A673 (cell line): ENCODE data around the gene BABAM1. TPM values are rescaled to one million over a fixed set of nuclear protein-coding genes. Genes with fewer than 3 reads are reported as not detected.

Experiments used
- BruUV-seq: library from RNA; stranded (reverse); fragments of 400-500 nt; replicated peaks from 2 replicates; lab custom pipeline; 2021; lab: Mats Ljungman, UMichigan
- CTCF ChIA-PET: fragments of 300-600 bp; sonication (Branson Sonifier 250); formaldehyde crosslinking; loops from one replicate; lab custom pipeline; 2022; ENCODE audit warnings: antibody characterized with exemption; lab: Charles Lee
- POLR2A ChIA-PET: fragments of 300-600 bp; sonication (Branson Sonifier 250); formaldehyde crosslinking; loops from one replicate; lab custom pipeline; 2022; ENCODE audit warnings: antibody characterized with exemption; ENCODE audit not compliant: low non-redundant PET; lab: Charles Lee
- DNase-seq: peaks from one replicate; pipeline ENCODE4 v3.0.0-alpha.2; 2015; ENCODE audit warnings: low spot score
- H3K27ac ChIP-seq: fragments of 200-600 bp; sonication (generic); 2 replicates; pipeline ENCODE4 v1.5.1; 2016; ENCODE audit warnings: mixed run types, low read depth, mild to moderate bottlenecking, mixed read lengths, antibody characterized with exemption, low read length; ENCODE audit not compliant: poor library complexity, severe bottlenecking
- H3K27me3 ChIP-seq: fragments of 200-600 bp; sonication (generic); replicated peaks from 2 replicates; pipeline ENCODE4 v1.6.1; 2017; ENCODE audit warnings: mixed run types, low read depth, mild to moderate bottlenecking, mixed read lengths, antibody characterized with exemption, low read length; ENCODE audit not compliant: insufficient read depth, poor library complexity
- H3K36me3 ChIP-seq: fragments of 200-600 bp; sonication (generic); 2 replicates; pipeline ENCODE4 v1.6.1; 2016; ENCODE audit warnings: mixed run types, mild to moderate bottlenecking, mixed read lengths, antibody characterized with exemption, low read length; ENCODE audit not compliant: insufficient read depth, poor library complexity, severe bottlenecking
- H3K4me1 ChIP-seq: fragments of 200-600 bp; sonication (generic); 2 replicates; pipeline ENCODE4 v1.6.1; 2017; ENCODE audit warnings: mixed run types, mild to moderate bottlenecking, mixed read lengths, antibody characterized with exemption, low read length; ENCODE audit not compliant: insufficient read depth, poor library complexity, severe bottlenecking
- H3K4me3 ChIP-seq: fragments of 200-600 bp; sonication (generic); 2 replicates; pipeline ENCODE4 v1.5.1; 2016; ENCODE audit warnings: low read depth, mixed run types, mild to moderate bottlenecking, mixed read lengths, low read length; ENCODE audit not compliant: poor library complexity, severe bottlenecking
- H3K9me3 ChIP-seq: fragments of 200-600 bp; sonication (generic); 2 replicates; pipeline ENCODE4 v1.6.1; 2016; ENCODE audit warnings: mixed run types, low read depth, mild to moderate bottlenecking, mixed read lengths, antibody characterized with exemption, low read length; ENCODE audit not compliant: poor library complexity, severe bottlenecking
- EZH2 ChIP-seq: fragments of 200-600 bp; sonication (generic); IDR thresholded peaks from 2 replicates; pipeline ENCODE4 v1.6.1; 2017; ENCODE audit warnings: borderline replicate concordance, low read depth, mild to moderate bottlenecking, mixed read lengths, antibody characterized with exemption, low read length; ENCODE audit not compliant: poor library complexity, severe bottlenecking
- intact Hi-C: fragments of 100-400 bp; cut with micrococcal nuclease; formaldehyde crosslinking; loops from one replicate; pipeline ENCODE4 v1.10.0; 2022; ENCODE audit not compliant: unreplicated experiment
- total RNA-seq: library from RNA; stranded (reverse); gene quantifications from 2 replicates; pipeline ENCODE4 v1.2.3, GENCODE V29; 2021
- TF ChIP-seq, protein P1 (sequence below): fragments of 300-800, 200-600 bp; sonication (generic); conservative IDR thresholded peaks from 2 replicates; pipeline ENCODE4 v1.5.1; 2017; ENCODE audit warnings: low read depth, mild to moderate bottlenecking, antibody characterized with exemption, low read length, moderate library complexity, mixed read lengths

Gene BABAM1
- total RNA-seq, 1 experiment from 2014 or later, result 147 TPM

DNA sequence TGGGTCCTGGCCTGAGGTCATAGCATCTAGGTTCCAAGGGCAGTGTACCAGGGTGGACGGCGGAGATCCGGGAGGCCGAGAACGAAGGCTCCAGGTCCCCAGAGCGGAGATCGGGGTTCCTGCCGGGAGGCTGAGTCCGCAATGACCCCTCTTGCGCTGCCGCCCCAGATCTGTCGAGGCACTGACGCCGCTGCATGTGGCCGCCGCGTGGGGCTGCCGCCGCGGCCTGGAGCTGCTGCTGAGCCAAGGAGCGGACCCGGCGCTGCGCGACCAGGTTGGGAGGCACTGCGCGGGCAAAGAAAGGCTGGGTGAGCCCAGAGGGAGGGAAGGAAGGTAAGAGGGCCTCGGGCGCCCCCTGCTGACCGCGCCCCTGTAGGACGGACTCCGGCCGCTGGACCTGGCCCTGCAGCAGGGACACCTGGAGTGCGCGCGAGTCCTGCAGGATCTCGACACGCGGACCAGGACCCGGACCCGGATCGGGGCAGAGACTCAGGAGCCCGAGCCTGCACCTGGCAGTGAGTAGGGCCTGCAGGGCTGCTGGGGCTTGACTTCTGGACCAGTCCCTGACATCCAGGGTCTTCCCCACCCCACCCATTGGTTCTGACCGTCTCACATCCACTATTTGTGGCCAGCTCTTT is 15.4 kb downstream of the BABAM1 start:
- DNase-seq, result peak; percentile 89
- ChIA-PET POLR2A (no interaction called here), CTCF (interaction anchor here (0.6 kb wide), 1 partner anchor 570 kb away, joined by 6 read pairs; no protein-coding TSS in a partner anchor)
- H3K9me3 ChIP-seq, result no peaks in the 10 kb centered on the region
- TF ChIP-seq, protein P1, sequence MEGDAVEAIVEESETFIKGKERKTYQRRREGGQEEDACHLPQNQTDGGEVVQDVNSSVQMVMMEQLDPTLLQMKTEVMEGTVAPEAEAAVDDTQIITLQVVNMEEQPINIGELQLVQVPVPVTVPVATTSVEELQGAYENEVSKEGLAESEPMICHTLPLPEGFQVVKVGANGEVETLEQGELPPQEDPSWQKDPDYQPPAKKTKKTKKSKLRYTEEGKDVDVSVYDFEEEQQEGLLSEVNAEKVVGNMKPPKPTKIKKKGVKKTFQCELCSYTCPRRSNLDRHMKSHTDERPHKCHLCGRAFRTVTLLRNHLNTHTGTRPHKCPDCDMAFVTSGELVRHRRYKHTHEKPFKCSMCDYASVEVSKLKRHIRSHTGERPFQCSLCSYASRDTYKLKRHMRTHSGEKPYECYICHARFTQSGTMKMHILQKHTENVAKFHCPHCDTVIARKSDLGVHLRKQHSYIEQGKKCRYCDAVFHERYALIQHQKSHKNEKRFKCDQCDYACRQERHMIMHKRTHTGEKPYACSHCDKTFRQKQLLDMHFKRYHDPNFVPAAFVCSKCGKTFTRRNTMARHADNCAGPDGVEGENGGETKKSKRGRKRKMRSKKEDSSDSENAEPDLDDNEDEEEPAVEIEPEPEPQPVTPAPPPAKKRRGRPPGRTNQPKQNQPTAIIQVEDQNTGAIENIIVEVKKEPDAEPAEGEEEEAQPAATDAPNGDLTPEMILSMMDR, result peak; percentile 93
- no peak for TF ChIP-seq EZH2
- H3K4me1 ChIP-seq, result peaks cover 4% of the 10 kb centered on the region
- no peaks in the 10 kb centered on the region for H3K36me3 ChIP-seq
- peak overlapping the region; percentile 29 for H3K27ac ChIP-seq
- intact Hi-C loops, result loop anchor here (2.0 to 10.0 kb wide), 3 partner anchors 78 to 508 kb away; no protein-coding TSS in a partner anchor
- H3K4me3 ChIP-seq, result peak overlapping the region; percentile 55
- no TSS peak for BruUV-seq
- no peaks in the 10 kb centered on the region for H3K27me3 ChIP-seq

DNA sequence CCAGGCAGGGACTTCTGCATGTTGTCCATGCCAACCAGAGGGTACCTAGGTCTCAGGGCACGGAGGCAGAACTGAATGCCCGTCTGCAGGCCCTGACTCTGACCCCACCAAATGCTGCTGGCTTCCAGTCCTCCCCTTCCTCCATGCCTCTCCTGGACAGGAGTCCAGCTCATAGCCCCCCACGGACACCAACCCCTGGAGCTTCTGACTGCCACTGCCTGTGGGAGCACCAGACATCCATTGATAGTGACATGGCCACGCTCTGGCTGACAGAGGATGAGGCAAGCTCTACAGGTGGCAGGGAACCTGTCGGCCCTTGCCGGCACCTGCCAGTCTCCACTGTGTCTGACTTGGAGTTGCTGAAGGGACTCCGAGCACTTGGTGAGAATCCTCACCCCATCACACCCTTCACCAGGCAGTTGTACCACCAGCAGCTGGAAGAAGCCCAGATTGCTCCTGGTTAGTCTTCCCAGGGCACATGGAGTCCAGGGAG is 16.3 kb downstream of the BABAM1 start:
- H3K27me3 ChIP-seq, result no peaks in the 10 kb centered on the region
- no peaks in the 10 kb centered on the region for H3K9me3 ChIP-seq
- intact Hi-C loops, result loop anchor here (2.0 to 10.0 kb wide), 3 partner anchors 79 to 509 kb away; no protein-coding TSS in a partner anchor
- no peaks in the 10 kb centered on the region for H3K36me3 ChIP-seq
- ChIA-PET POLR2A (no interaction called here), CTCF (interaction anchor here (0.5 kb wide), 1 partner anchor 62 kb away, joined by 5 read pairs; no protein-coding TSS in a partner anchor)
- no peak for DNase-seq
- peaks cover 4% of the 10 kb centered on the region for H3K4me1 ChIP-seq
- TF ChIP-seq EZH2, result no peak
- TF ChIP-seq, protein P1, result no peak
- no peak overlapping the region for H3K27ac ChIP-seq
- no peak overlapping the region for H3K4me3 ChIP-seq
- BruUV-seq, result no TSS peak

DNA sequence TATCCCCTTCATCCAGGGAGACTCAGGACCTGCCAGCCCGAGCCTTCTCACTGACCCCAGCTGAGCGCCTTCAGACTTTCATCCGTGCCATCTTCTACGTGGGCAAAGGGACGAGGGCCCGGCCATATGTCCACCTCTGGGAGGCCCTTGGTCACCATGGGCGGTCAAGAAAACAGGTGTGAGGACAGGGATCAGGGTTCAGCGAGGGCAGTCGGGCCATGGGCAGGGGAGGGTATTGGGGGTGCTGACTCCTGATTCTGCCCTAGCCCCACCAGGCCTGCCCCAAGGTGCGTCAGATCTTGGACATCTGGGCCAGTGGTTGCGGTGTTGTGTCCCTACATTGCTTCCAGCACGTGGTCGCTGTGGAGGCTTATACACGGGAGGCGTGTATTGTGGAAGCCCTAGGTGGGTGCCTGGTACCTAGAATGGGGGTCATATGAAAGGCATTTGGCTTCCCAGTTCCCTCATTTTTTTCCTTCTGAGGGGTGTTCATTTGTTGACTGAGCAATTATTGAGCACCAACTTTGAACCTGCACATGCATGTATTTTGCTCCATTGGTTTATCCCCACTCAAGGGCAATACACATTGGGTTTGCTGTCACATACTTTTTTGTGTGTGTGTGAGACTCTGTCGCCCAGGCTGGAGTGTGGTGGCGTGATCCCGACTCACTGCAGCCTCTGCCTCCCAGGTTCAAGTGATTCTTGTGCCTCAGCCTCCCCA is 18.3 kb downstream of the BABAM1 start:
- Histone ChIP-seq H3K27ac (no peak overlapping the region), H3K4me1 (peaks cover 4% of the 10 kb centered on the region), H3K27me3 (no peaks in the 10 kb centered on the region), H3K9me3 (no peaks in the 10 kb centered on the region), H3K4me3 (no peak overlapping the region), H3K36me3 (no peaks in the 10 kb centered on the region)
- ChIA-PET CTCF (interaction anchor here (0.5 kb wide), 1 partner anchor 48 kb away, joined by 5 read pairs; no protein-coding TSS in a partner anchor), POLR2A (no interaction called here)
- no TSS peak for BruUV-seq
- intact Hi-C loops, result loop anchor here (10.0 kb wide), 1 partner anchor 511 kb away; no protein-coding TSS in a partner anchor
- no peak for TF ChIP-seq EZH2
- TF ChIP-seq, protein P1, result no peak
- no peak for DNase-seq
